B cell (primary cell): ENCODE data around the gene SLC39A12. TPM values are rescaled to one million over a fixed set of nuclear protein-coding genes. Genes with fewer than 3 reads are reported as not detected.

Source experiments
- ATAC-seq: fragments of 200-7000 bp; cut with Tn5 transposase; one replicate; pipeline ENCODE4 v1.10.0; 2021; ENCODE audit warnings: low read depth, mild to moderate bottlenecking, moderate number of reproducible peaks, moderate library complexity
- CTCF ChIA-PET: fragments of 350-600 bp; sonication (Branson Sonifier 250); formaldehyde crosslinking; loops from one replicate; lab custom pipeline; 2021; ENCODE audit warnings: antibody characterized with exemption, inconsistent platforms; lab: Charles Lee
- POLR2A ChIA-PET: fragments of 350-600 bp; sonication (Branson Sonifier 250); formaldehyde crosslinking; loops from one replicate; lab custom pipeline; 2021; ENCODE audit warnings: antibody characterized with exemption; lab: Charles Lee
- DNase-seq: peaks from one replicate; pipeline ENCODE4 v3.0.0; 2013
- H2AFZ ChIP-seq: 2 replicates; pipeline ENCODE4 v1.6.1; 2012; ENCODE audit warnings: mild to moderate bottlenecking, low read depth, low read length; ENCODE audit not compliant: insufficient read depth, poor library complexity, severe bottlenecking
- H3K27ac ChIP-seq, 2 donors: 1 replicate in 1 of 2; 2 replicates in 1 of 2; pipeline ENCODE4 v1.5.1; 2012 to 2013; ENCODE audit warnings: low read length in 2 of 2, mild to moderate bottlenecking in 2 of 2, moderate library complexity in 1 of 2
- H3K27me3 ChIP-seq, 4 experiments: fragments of 200-600 bp in 1 of 4; sonication (generic) in 1 of 4; replicated peaks in 1 of 4; 1 replicate in 2 of 4; 2 replicates in 2 of 4; pipeline versions ENCODE4 v1.6.1 to v1.7.0; 2013 to 2016; ENCODE audit warnings: low read length in 3 of 4, mild to moderate bottlenecking in 2 of 4, mixed read lengths in 1 of 4, moderate library complexity in 1 of 4; ENCODE audit not compliant: insufficient read depth in 4 of 4, control insufficient read depth in 3 of 4; ENCODE audit errors: control extremely low read depth in 1 of 4
- H3K36me3 ChIP-seq, 2 experiments: replicated peaks in 1 of 2; 1 replicate in 1 of 2; 2 replicates in 1 of 2; pipeline versions ENCODE4 v1.6.1 to v1.7.1; 2013; ENCODE audit warnings: low read length in 1 of 2; ENCODE audit not compliant: insufficient read depth in 2 of 2, control insufficient read depth in 1 of 2; ENCODE audit errors: control extremely low read depth in 1 of 2, extremely low read depth in 1 of 2
- H3K4me1 ChIP-seq, 2 donors: fragments of 200-600 bp in 1 of 2; sonication (generic) in 1 of 2; 1 replicate in 1 of 2; 2 replicates in 1 of 2; pipeline versions ENCODE4 v1.5.1 to v1.6.1; 2013 to 2017; ENCODE audit warnings: low read length in 2 of 2; ENCODE audit not compliant: control insufficient read depth in 2 of 2, insufficient read depth in 2 of 2
- H3K4me2 ChIP-seq: replicated peaks from 2 replicates; pipeline ENCODE3; 2012; ENCODE audit warnings: mild to moderate bottlenecking, low read depth, low read length; ENCODE audit not compliant: poor library complexity, severe bottlenecking
- H3K4me3 ChIP-seq, 5 experiments: fragments of 200-600 bp in 1 of 5; sonication (generic) in 1 of 5; 1 replicate in 3 of 5; 2 replicates in 2 of 5; pipeline versions ENCODE4 v1.5.1 to v1.7.0; 2011 to 2016; ENCODE audit warnings: low read length in 4 of 5, mild to moderate bottlenecking in 4 of 5, low read depth in 2 of 5, control low read depth in 1 of 5, moderate library complexity in 1 of 5; ENCODE audit not compliant: insufficient read depth in 1 of 5; ENCODE audit errors: control extremely low read depth in 1 of 5, extremely low read depth in 1 of 5
- H3K79me2 ChIP-seq: fragments of 200-600 bp; sonication (generic); one replicate; pipeline ENCODE4 v1.6.0; 2016; ENCODE audit warnings: low read length; ENCODE audit not compliant: control insufficient read depth, insufficient read depth
- H3K9ac ChIP-seq: fragments of 200-600 bp; sonication (generic); 2 replicates; pipeline ENCODE4 v1.6.1; 2017; ENCODE audit warnings: mild to moderate bottlenecking, low read length, moderate library complexity
- H3K9me3 ChIP-seq, 3 donors: one replicate each; pipeline versions ENCODE4 v1.6.1 to v1.7.1; 2013; ENCODE audit warnings: low read length in 2 of 3; ENCODE audit not compliant: control insufficient read depth in 2 of 3, insufficient read depth in 1 of 3; ENCODE audit errors: control extremely low read depth in 1 of 3
- H4K20me1 ChIP-seq: 2 replicates; pipeline ENCODE4 v1.6.0; 2012; ENCODE audit warnings: mild to moderate bottlenecking, low read length; ENCODE audit not compliant: insufficient read depth, control insufficient read depth, poor library complexity, severe bottlenecking
- H3K27ac Mint-ChIP-seq: one replicate; pipeline ENCODE4 v1.8.0; 2021; ENCODE audit warnings: mixed read lengths
- H3K27me3 Mint-ChIP-seq: one replicate; pipeline ENCODE4 v1.8.0; 2021; ENCODE audit warnings: mixed read lengths
- H3K4me1 Mint-ChIP-seq: one replicate; pipeline ENCODE4 v1.8.0; 2021; ENCODE audit warnings: mixed read lengths
- H3K4me3 Mint-ChIP-seq: one replicate; pipeline ENCODE4 v1.8.0; 2021; ENCODE audit warnings: mixed read lengths
- H3K9me3 Mint-ChIP-seq: one replicate; pipeline ENCODE4 v1.8.0; 2022; ENCODE audit warnings: mixed read lengths; ENCODE audit not compliant: insufficient read depth
- CTCF ChIP-seq: fragments of 200-600 bp; IDR thresholded peaks from one replicate; pipeline ENCODE4 v1.8.0; 2022; ENCODE audit warnings: antibody characterized with exemption, mild to moderate bottlenecking
- EZH2 ChIP-seq: IDR thresholded peaks from 2 replicates; pipeline ENCODE4 v1.6.1; 2012; ENCODE audit warnings: borderline replicate concordance, low read depth, mild to moderate bottlenecking, moderate library complexity, low read length; ENCODE audit not compliant: insufficient read depth, poor library complexity, severe bottlenecking
- WGBS: methylation state at CpG from one replicate; pipeline ENCODE4 v1.1.5; 2013; ENCODE audit warnings: missing lambda C conversion rate; ENCODE audit not compliant: insufficient coverage; 5-methylcytosine and 5-hydroxymethylcytosine counted together
- intact Hi-C: fragments of 100-400 bp; cut with micrococcal nuclease; formaldehyde crosslinking; loops from one replicate; pipeline ENCODE4 v1.10.0; 2022
- polyA plus RNA-seq: library from polyadenylated mRNA; depleted of rRNA; stranded (reverse); fragments of >200 nt; gene quantifications from 2 replicates; pipeline ENCODE4 v1.2.3, GENCODE V29; 2012
- total RNA-seq, 2 donors: library from RNA; stranded (reverse); fragments of 120-200 nt in 1 of 2; gene quantifications; 1 replicate in 1 of 2; 2 replicates in 1 of 2; pipeline versions ENCODE4 v1.2.3 to v1.2.4, GENCODE V29; 2013 to 2022

The SLC39A12 gene
- total and polyA plus RNA-seq, 2 donors (not counting 1 experiment from before 2014, with no cell fraction given), result not detected

GRCh38 chr10:17963431-17963830 lies 11.7 kb downstream of the SLC39A12 start:
- Mint-ChIP-seq H3K4me3 (no peak overlapping the region), H3K4me1 (no peaks in the 10 kb centered on the region), H3K27ac (no peak overlapping the region), H3K9me3 (peaks cover 1% of the 10 kb centered on the region), H3K27me3 (no peaks in the 10 kb centered on the region)
- WGBS, result 100% methylated on average over 3 of the region's 3 CpGs
- no peak overlapping the region for H3K4me2 ChIP-seq
- POLR2A ChIA-PET, result no interaction called here
- intact Hi-C loops, result no loop called here
- no peaks in the 10 kb centered on the region for H3K4me1 ChIP-seq
- no peak for DNase-seq
- H3K79me2 ChIP-seq, result no peaks in the 10 kb centered on the region
- H3K27ac ChIP-seq, result no peak overlapping the region
- H3K9me3 ChIP-seq, result peaks cover 0 to 3% (median 1%) of the 10 kb centered on the region in 3 donors
- H3K36me3 ChIP-seq, result no peaks in the 10 kb centered on the region
- CTCF ChIA-PET, result no interaction called here
- H2AFZ ChIP-seq, result no peak overlapping the region
- no peaks in the 10 kb centered on the region for H3K27me3 ChIP-seq
- H3K9ac ChIP-seq, result no peak overlapping the region
- H3K4me3 ChIP-seq, result no peak overlapping the region
- TF ChIP-seq EZH2 (no peak), CTCF (no peak)
- no peak for ATAC-seq
- no peaks in the 10 kb centered on the region for H4K20me1 ChIP-seq

- Histone ChIP-seq H3K9ac (no peak overlapping the region), H3K4me2 (no peak overlapping the region), H3K4me1 (no peaks in the 10 kb centered on the region), H3K27ac (no peak overlapping the region), H3K4me3 (no peak overlapping the region), H3K9me3 (no peaks in the 10 kb centered on the region), H3K36me3 (no peaks in the 10 kb centered on the region), H4K20me1 (no peaks in the 10 kb centered on the region), H2AFZ (no peak overlapping the region), H3K27me3 (no peaks in the 10 kb centered on the region), H3K79me2 (no peaks in the 10 kb centered on the region)
- DNase-seq (no peak), ATAC-seq (no peak)
- 100% methylated on average over 3 of the region's 8 CpGs for WGBS
- no peak for TF ChIP-seq EZH2
- no peak for TF ChIP-seq CTCF
- POLR2A ChIA-PET, result no interaction called here
- intact Hi-C loops, result no loop called here
- Mint-ChIP-seq H3K27ac (no peak overlapping the region), H3K9me3 (peaks cover 8% of the 10 kb centered on the region), H3K4me1 (no peaks in the 10 kb centered on the region), H3K4me3 (no peak overlapping the region), H3K27me3 (no peaks in the 10 kb centered on the region)
- CTCF ChIA-PET, result no interaction called here
These were observed 14.0 kb downstream of the SLC39A12 start for GRCh38 chr10:17965649-17966235.
